ENCODE data around the gene FETUB.

FETUB gene

GRCh38 chr3:186663361-186664118 lies 23.3 kb downstream of the FETUB start:
- no peak for DNase-seq (ENCODE audit: low read depth)
- TF ChIP-seq CTCF (IDR thresholded peaks at IDR 0.05; ENCODE audit: low read length, missing control alignments), result no peak

GRCh38 chr3:186664119-186664495 lies 23.9 kb downstream of the FETUB start:
- H3K4me3 ChIP-seq (replicated peaks; ENCODE audit: low read depth, low read length), result no peak overlapping the region
- DNase-seq (ENCODE audit: low read depth), result no peak

More at GRCh38 chr3:186663361-186664118, 23.3 kb downstream of the FETUB start:
- no peak overlapping the region for H3K4me3 ChIP-seq (replicated peaks; ENCODE audit: low read depth, low read length)

GRCh38 chr3:186664506-186664905 lies 24.3 kb downstream of the FETUB start:
- H3K4me3 ChIP-seq (replicated peaks; ENCODE audit: low read depth, low read length), result no peak overlapping the region
- no peak for DNase-seq (ENCODE audit: low read depth)
- no peak for TF ChIP-seq CTCF (IDR thresholded peaks at IDR 0.05; ENCODE audit: low read length, missing control alignments)

More at GRCh38 chr3:186664119-186664495, 23.9 kb downstream of the FETUB start:
- no peak for TF ChIP-seq CTCF (IDR thresholded peaks at IDR 0.05; ENCODE audit: low read length, missing control alignments)

- no peak within 1 kb of the TSS for H3K4me3 ChIP-seq (replicated peaks; ENCODE audit: low read depth, low read length)
- TF ChIP-seq CTCF (IDR thresholded peaks at IDR 0.05; ENCODE audit: low read length, missing control alignments), result no peak
- no peak for DNase-seq (ENCODE audit: low read depth)
Measured at GRCh38 chr3:186665625-186666188, 25.5 kb downstream of the FETUB start, which contains the start of gene HRG. Gene HRG (plus strand): TSS chr3:186666014. CDS start chr3:186666032, 18 bp downstream.

- DNase-seq (ENCODE audit: low read depth), result no peak
- no peak for TF ChIP-seq CTCF (IDR thresholded peaks at IDR 0.05; ENCODE audit: low read length, missing control alignments)
- no peak overlapping the region for H3K4me3 ChIP-seq (replicated peaks; ENCODE audit: low read depth, low read length)
Measured at GRCh38 chr3:186668426-186668825, 28.2 kb downstream of the FETUB start.

- peak; percentile 2 for DNase-seq (ENCODE audit: low read depth)
- no peak overlapping the region for H3K4me3 ChIP-seq (replicated peaks; ENCODE audit: low read depth, low read length)
- TF ChIP-seq CTCF (IDR thresholded peaks at IDR 0.05; ENCODE audit: low read length, missing control alignments), result no peak
Measured at GRCh38 chr3:186669378-186670084, 29.3 kb downstream of the FETUB start.

Data from fibroblast of pulmonary artery (primary cell).